Coronary artery (tissue), 2 donors: ENCODE data around the gene LYZL2.
"Not testable (repeated sequence)": the region's sequence is repeated elsewhere in the genome, so short reads cannot be mapped to it uniquely, and the experiment has no call there.

Source experiments
- DNase-seq: peaks from one replicate; pipeline ENCODE4 v3.0.0-alpha.2; 2017; ENCODE audit warnings: low spot score
- H3K27ac ChIP-seq, 2 donors: fragments of 200-600 bp; sonication (generic); one replicate each; pipeline ENCODE4 v1.5.1; 2016 to 2019
- H3K4me3 ChIP-seq: fragments of 200-600 bp; sonication (generic); 2 replicates; pipeline ENCODE4 v1.5.1; 2016; ENCODE audit warnings: mild to moderate bottlenecking, moderate library complexity
- CTCF ChIP-seq: fragments of 200-600 bp; sonication (generic); IDR thresholded peaks from one replicate; pipeline ENCODE4 v1.5.1; 2019; ENCODE audit warnings: antibody characterized with exemption

LYZL2 gene

GRCh38 chr10:30639946-30640786 lies 10.6 kb upstream of the LYZL2 start:
- Histone ChIP-seq H3K27ac (no peak overlapping the region), H3K4me3 (no peak overlapping the region)
- DNase-seq: no peak
- peak; percentile 92 for TF ChIP-seq CTCF

GRCh38 chr10:30637881-30638467 lies 8.4 kb upstream of the LYZL2 start:
- DNase-seq: no peak
- Histone ChIP-seq H3K27ac (no peak overlapping the region), H3K4me3 (no peak overlapping the region)
- no peak for TF ChIP-seq CTCF

DNA sequence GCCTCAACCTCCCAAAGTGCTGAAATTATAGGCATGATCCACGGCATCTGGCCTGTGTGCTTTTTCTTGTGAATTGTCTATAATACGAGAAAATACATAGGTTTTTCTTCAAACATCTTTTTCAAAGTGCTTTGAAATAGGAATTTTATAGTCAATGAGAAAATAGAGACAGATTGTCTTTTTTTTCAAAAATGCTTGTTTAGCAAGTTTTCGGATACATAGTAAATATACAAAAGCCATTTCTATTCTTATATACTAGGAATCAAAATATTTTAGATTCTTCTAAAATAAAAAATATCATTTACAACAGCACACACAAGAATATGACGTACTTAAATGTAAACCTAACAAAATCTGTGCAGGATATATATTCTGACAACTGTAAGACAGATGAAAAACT lies 1.6 kb upstream of the LYZL2 start:
- DNase-seq: no peak
- TF ChIP-seq CTCF: no peak
- no peak overlapping the region for H3K4me3 ChIP-seq
- H3K27ac ChIP-seq: no peak overlapping the region

DNA sequence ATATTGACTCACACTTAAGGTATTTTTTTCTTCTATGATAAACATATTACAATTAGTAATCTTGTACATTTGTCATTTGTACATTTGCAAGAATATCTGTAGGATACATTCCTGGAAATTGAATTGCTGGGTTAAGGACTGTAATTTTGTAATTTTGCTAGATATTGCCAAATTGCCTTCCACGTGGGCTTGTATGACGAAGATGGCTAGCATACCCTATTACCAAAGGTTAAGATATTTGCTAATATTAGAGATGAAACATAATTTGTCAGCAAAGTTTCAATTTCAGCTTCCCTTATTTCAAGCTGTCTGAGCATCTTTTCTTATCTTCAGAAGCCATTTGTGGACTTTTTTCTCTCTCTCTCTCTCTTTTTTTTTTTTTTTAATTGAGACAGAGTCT lies 1.0 kb upstream of the LYZL2 start:
- no peak overlapping the region for H3K4me3 ChIP-seq
- H3K27ac ChIP-seq: no peak overlapping the region
- TF ChIP-seq CTCF: no peak
- DNase-seq: no peak

- not testable (repeated sequence) for H3K27ac ChIP-seq, DNase-seq, H3K4me3 ChIP-seq
These were observed 977 bp downstream of the LYZL2 start for GRCh38 chr10:30628576-30628975.

DNA sequence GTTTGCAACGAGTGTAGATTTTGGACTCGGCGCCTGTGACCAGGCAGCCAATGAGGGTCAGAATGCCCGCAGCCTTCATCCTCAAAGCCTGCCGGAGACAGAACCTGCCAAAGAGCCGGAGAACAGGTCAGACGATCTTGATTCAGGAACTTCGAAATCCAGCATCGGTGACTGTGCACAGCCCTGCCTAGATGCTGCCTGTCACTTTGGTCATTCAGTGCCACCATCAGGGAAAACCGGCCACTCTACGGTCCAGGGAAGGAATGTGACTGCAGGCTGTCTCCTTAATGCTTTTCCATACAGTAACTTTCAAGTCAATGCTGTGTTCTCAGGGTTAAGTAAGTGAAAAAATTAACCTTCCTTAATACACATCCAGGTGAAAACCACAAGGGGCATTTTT lies 2.7 kb downstream of the LYZL2 start:
- DNase-seq, H3K27ac ChIP-seq, H3K4me3 ChIP-seq: not testable (repeated sequence)

DNA sequence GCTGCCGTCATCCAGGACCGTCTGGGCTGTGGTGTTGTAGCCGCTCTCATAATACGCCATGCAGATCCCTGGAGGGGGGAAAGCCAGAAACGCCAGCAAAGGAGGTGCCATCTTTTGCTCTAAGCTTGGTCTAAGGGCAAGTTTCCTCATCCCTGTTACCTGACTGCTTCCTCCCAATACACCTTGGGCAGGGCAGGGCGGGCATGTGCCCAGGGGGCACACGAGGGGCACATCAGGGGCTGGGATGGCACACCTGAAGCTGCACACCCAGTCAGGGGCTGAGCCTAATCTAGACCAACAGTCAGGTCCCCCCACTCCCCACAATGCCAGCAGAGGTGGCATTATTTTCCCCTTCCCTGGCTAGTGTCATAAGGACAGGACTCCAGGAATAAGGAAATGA lies 3.4 kb downstream of the LYZL2 start:
- not testable (repeated sequence) for H3K4me3 ChIP-seq, DNase-seq, H3K27ac ChIP-seq

DNA sequence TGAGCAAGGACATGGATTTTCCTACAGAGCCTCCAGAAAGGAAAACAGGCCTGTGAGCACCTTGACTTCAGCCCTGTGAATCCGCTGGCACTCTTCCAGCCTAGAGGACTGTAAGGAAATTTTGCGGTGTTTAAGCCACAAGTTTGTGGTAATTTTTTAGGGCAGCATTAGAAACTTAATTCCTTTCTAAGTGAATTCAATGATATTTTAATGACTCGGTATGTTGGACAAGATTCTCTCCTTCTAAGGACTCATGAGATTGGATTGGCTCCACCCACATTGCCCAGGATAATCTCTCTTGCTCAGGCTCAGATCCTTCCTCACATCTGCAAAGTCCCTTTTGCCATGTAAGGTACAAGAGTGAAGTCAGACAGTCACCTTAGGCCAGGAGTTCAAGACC lies 4.5 kb downstream of the LYZL2 start:
- TF ChIP-seq CTCF: no peak
- no peak for DNase-seq
- Histone ChIP-seq H3K4me3 (no peak overlapping the region), H3K27ac (no peak overlapping the region)
